Cardiac fibroblast (primary cell): ENCODE measurements around the gene ATM.
"Not testable (repeated sequence)": the region's sequence is repeated elsewhere in the genome, so short reads cannot be mapped to it uniquely, and the experiment has no call there.

Experiments
- DNase-seq, 2 donors: peaks; one replicate each; pipeline versions ENCODE4 v3.0.0 to v3.0.0-alpha.2; 2010; ENCODE audit warnings: low read depth in 2 of 2
- H3K4me3 ChIP-seq, 2 donors: replicated peaks in 1 of 2; 1 replicate in 1 of 2; 2 replicates in 1 of 2; pipeline ENCODE4 v1.5.1; 2011; ENCODE audit warnings: low read depth in 2 of 2, low read length in 2 of 2, mild to moderate bottlenecking in 2 of 2, moderate library complexity in 1 of 2
- CTCF ChIP-seq: IDR thresholded peaks from one replicate; pipeline ENCODE4 v1.5.1; 2011; ENCODE audit warnings: low read depth, mild to moderate bottlenecking, low read length, inconsistent platforms

Gene ATM

DNA sequence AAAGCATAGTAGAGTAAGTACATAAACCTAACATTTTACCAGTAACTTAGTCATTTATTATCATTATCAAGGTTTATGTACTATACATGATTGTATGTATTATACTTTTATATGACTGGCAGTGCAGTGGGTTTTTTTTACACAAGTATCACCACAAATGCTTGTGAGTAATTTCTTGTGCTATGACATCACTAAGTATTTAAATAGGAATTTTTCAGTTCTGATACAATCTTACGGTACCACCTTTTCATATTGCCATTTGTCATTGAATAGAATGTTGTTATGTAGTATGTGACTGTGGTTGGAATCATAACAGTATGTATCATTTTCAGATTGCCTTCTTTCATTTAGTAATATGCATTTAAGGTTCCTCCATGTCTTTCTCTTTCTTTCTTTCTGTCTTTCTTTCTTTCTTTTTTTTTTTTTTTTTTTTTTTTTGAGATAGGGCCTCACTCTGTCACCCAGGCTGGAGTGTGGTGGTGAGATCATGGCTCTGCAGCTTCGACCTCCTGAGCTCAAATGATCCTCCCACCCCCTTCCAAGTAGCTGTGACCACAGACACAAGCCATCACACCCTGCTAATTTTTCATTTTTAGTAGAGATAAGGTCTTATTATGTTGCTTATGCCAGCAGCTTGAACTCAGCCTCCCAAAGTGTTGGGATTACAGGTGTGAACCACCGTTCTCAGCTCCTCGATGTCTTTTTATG lies 18.6 kb downstream of the ATM start:
- H3K4me3 ChIP-seq = no peak overlapping the region
- DNase-seq = peak in 1 of 2 donors; percentile 11
- no peak for TF ChIP-seq CTCF

GRCh38 chr11:108242422-108242821 lies 19.6 kb downstream of the ATM start:
- TF ChIP-seq CTCF = no peak
- DNase-seq = no peak
- H3K4me3 ChIP-seq = no peak overlapping the region

GRCh38 chr11:108246308-108246707 lies 23.4 kb downstream of the ATM start:
- TF ChIP-seq CTCF = no peak
- no peak for DNase-seq
- no peak overlapping the region for H3K4me3 ChIP-seq

DNA sequence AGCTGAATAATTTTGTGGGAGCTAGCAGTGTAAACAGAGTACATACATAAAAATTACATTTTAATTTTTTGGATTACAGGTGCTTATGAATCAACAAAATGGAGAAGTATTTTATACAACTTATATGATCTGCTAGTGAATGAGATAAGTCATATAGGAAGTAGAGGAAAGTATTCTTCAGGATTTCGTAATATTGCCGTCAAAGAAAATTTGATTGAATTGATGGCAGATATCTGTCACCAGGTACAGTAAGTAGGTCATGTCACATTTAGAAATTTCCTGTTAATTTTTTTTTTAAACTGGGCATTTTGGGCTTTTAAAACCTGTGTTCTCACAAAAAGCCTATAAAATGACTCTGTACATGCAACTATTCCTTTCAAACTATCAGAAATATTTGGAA lies 24.0 kb downstream of the ATM start:
- no peak for DNase-seq
- no peak for TF ChIP-seq CTCF
- H3K4me3 ChIP-seq = no peak overlapping the region

DNA sequence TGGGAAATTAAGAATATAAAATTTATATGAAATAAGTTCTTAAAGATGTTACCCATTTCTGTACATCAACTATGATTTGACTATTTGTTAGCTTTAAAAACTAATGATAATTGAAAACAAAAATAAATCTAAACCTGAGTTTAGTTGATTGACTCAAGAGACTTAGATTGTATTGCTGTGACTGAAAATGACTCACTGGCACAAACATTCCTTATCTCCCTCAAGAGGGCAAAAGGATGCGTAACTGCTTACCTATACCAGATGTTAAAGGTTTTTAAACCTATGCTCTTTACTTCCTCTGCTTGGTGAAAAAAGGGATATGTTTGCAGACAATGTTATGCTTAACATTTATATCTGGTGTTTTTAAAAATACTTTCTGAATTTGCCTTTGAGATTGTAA lies 30.3 kb downstream of the ATM start:
- no peak overlapping the region for H3K4me3 ChIP-seq
- no peak for TF ChIP-seq CTCF
- peak in 1 of 2 donors; percentile 41 for DNase-seq

- no peak for DNase-seq
- no peak overlapping the region for H3K4me3 ChIP-seq
These were observed 46.7 kb downstream of the ATM start for GRCh38 chr11:108269583-108269982.

DNA sequence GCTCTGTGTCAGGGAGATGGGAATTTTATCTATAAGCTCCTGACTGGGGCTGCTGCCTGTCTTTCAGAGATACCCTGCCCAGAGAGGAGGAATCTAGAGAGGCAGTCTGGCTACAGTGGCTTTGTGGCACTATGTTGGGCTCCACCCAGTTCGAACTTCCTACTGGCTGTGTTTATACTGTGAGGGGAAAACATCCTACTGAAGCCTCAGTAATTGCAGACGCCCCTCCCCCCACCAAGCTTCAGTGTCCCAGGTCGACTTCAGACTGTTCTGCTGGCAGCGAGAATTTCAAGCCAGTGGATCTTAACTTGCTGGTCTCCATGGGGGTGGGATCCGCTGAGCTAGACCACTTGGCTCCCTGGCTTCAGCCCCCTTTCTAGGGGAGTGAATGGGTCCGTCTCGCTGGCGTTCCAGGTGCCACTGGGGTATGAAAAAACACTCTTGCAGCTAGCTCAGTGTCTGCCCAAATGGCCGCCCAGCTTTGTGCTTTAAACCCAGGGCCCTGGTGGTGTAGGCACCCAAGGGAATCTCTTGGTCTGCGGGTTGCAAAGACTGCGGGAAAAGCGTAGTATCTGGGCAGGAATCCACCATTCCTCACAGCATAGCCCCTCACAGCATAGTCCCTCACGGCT lies 54.2 kb downstream of the ATM start:
- H3K4me3 ChIP-seq, DNase-seq: not testable (repeated sequence)

More at GRCh38 chr11:108269583-108269982, 46.7 kb downstream of the ATM start:
- no peak for TF ChIP-seq CTCF
